GM10248 (cell line): ENCODE results near the gene NDUFS2.

Source experiments
- CTCF ChIA-PET: fragments of 300-600 bp; sonication (Branson Sonifier 250); formaldehyde crosslinking; extraction: SDS; loops from one replicate; lab custom pipeline; 2021; ENCODE audit warnings: antibody characterized with exemption; lab: Yijun Ruan, JAX
- POLR2A ChIA-PET: fragments of 350-650 bp; sonication (Branson Sonifier 250); formaldehyde crosslinking; extraction: SDS; loops from one replicate; lab custom pipeline; 2020; ENCODE audit warnings: antibody characterized with exemption; lab: Yijun Ruan, JAX
- DNase-seq: peaks from one replicate; pipeline ENCODE4 v3.0.0; 2012; ENCODE audit errors: extremely low spot score
- TF ChIP-seq, protein P1 (sequence below): IDR thresholded peaks from 2 replicates; pipeline ENCODE4 v1.5.1; 2012; ENCODE audit warnings: mild to moderate bottlenecking, low read depth; ENCODE audit errors: extremely low read depth, missing control alignments, control extremely low read depth

The NDUFS2 gene

DNA sequence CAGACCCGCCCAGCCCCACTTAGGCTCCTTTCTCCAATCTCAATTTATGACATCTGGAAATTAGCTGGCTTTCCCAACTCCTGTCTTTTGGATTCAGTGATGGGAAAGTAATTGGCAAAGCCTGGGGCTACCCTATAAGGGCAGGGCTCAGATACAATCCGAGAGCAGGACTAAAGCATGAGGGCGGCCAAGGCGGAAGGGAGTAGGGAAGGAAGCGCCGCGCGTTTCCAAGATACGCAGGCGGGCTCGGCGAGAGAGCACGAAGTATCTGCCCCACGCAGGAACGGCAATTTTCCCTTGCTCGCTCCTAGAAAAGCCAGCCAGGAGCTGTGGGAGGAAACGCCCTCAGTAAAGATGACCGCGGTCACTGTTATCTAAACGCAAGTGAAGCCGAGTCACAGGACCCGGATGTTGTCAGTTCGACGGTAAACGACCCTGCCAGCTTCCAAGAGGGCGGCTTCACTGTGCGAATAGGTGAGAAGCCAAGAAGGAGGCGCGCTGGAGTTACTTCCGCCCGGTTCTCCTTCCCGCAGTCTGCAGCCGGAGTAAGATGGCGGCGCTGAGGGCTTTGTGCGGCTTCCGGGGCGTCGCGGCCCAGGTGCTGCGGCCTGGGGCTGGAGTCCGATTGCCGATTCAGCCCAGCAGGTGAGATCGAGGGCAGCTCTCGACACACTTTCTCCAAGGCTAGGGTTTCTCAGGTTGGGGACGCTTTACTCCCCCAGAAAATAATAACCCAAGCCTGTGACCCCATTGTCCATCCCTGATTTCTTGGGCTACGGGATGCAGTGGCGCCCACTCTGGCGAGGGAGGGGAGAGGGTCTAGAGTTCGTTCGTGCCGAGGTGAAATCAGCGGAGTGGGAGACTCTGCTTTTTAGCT is at the start of gene NDUFS2:
TSS of gene NDUFS2 (plus strand) at position 532 of the 877 bp plus-strand sequence. CDS start at position 551, 19 bp downstream.
- peak; percentile 94 for DNase-seq
- TF ChIP-seq, protein P1, sequence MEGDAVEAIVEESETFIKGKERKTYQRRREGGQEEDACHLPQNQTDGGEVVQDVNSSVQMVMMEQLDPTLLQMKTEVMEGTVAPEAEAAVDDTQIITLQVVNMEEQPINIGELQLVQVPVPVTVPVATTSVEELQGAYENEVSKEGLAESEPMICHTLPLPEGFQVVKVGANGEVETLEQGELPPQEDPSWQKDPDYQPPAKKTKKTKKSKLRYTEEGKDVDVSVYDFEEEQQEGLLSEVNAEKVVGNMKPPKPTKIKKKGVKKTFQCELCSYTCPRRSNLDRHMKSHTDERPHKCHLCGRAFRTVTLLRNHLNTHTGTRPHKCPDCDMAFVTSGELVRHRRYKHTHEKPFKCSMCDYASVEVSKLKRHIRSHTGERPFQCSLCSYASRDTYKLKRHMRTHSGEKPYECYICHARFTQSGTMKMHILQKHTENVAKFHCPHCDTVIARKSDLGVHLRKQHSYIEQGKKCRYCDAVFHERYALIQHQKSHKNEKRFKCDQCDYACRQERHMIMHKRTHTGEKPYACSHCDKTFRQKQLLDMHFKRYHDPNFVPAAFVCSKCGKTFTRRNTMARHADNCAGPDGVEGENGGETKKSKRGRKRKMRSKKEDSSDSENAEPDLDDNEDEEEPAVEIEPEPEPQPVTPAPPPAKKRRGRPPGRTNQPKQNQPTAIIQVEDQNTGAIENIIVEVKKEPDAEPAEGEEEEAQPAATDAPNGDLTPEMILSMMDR, result peak; percentile 10
- ChIA-PET POLR2A (interaction anchor here (0.9 to 1.0 kb wide), 2 partner anchors 23 to 36 kb away, joined by 4 read pairs; partner anchors contain the start of genes PPOX and TOMM40L), CTCF (interaction anchor here (0.9 to 13.8 kb wide), 17 partner anchors 9 to 180 kb away, joined by 3 to 117 read pairs (median 6); partner anchors contain the start of genes APOA2, PPOX and TOMM40L)

DNA sequence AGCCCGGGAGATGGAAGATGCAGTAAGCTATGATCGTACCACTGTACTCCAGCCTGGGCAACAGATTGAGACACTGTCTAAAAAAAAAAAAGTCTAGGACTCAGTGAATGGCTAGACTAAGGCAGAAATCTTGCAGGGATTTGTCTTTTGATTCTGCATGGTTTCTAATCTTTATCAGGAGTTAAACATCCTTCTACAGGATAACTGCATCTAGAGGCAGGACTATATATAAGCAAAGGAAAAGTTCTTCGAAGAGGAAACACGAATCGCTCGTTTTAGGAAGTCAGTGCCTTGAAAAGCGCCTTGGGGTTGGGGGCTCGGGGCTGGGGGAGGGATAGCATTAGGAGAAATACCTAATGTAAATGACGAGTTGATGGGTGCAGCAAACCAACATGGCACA is 49.0 kb upstream of the NDUFS2 start:
- TF ChIP-seq, protein P1, result no peak
- no peak for DNase-seq
- ChIA-PET POLR2A (interaction anchor here (0.7 to 2.2 kb wide), 4 partner anchors 12 to 200 kb away, joined by 4 to 11 read pairs (median 6); partner anchors contain the start of gene PPOX), CTCF (interaction anchor here (1.4 to 3.1 kb wide), 3 partner anchors 12 to 56 kb away, joined by 3 to 25 read pairs (median 20); partner anchors contain the start of gene PPOX)

DNA sequence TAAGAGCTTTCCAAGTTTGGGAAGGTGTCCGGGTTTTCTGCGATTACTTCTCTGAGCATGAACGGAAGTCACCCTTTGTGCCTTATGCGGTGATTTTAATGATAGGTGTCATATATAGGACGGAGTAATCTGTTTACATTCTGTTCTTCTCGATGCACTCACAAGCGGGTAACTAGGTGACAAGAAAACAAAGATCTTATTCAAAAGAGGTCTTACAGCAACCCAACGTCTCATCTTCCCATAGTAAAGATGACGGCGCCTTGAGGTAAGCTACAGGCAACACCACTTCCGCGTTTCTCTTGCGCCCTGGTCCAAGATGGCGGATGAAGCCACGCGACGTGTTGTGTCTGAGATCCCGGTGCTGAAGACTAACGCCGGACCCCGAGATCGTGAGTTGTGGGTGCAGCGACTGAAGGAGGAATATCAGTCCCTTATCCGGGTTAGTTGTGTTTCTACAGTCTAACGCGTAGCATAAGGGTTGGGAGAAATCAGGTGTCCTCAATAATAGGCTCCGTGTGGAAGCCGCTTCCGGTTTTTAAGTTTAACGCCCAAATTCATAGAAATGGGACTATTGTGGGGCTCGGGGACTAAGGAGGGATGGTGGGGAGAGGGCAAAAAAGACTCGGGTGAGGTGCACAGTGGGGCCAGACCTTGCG is 48.4 kb upstream of the NDUFS2 start, which contains the start of gene UFC1:
TSS of gene UFC1 (plus strand) at position 297 of the 656 bp plus-strand sequence. CDS start at position 317, 20 bp downstream.
- TF ChIP-seq, protein P1, result no peak
- ChIA-PET CTCF (interaction anchor here (1.4 to 3.1 kb wide), 3 partner anchors 11 to 57 kb away, joined by 3 to 25 read pairs (median 20); partner anchors contain the start of gene PPOX), POLR2A (interaction anchor here (0.7 to 2.2 kb wide), 3 partner anchors 12 to 21 kb away, joined by 4 to 11 read pairs (median 4); partner anchors contain the start of gene PPOX)
- peak; percentile 87 for DNase-seq

DNA sequence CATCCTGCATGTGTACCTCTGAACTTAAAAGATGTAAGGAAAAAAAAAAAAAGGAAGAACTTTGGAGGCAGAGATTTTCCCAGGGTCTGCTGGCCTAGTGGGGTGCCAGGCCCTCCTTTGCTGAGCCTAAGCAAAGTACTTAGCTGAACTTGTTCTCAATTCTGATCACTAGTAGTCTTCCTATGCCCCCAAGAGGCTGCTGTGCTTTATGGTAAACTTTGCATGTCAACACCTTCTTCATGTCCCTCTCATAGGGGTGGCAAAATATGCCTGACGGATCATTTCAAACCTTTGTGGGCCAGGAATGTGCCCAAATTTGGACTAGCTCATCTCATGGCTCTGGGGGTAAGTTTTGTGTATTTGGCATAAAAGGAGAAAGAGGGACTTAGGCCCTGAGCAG is 44.3 kb upstream of the NDUFS2 start:
- POLR2A ChIA-PET, result interaction anchor here (1.0 to 1.7 kb wide), 3 partner anchors 8 to 137 kb away, joined by 3 to 4 read pairs (median 3); partner anchors contain the start of genes F11R, PPOX and USF1
- DNase-seq, result no peak
- CTCF ChIA-PET, result interaction anchor here (0.8 to 2.0 kb wide), 10 partner anchors 8 to 326 kb away, joined by 3 to 10 read pairs (median 4); partner anchors contain the start of genes DEDD and PPOX
- TF ChIP-seq, protein P1, result no peak

DNA sequence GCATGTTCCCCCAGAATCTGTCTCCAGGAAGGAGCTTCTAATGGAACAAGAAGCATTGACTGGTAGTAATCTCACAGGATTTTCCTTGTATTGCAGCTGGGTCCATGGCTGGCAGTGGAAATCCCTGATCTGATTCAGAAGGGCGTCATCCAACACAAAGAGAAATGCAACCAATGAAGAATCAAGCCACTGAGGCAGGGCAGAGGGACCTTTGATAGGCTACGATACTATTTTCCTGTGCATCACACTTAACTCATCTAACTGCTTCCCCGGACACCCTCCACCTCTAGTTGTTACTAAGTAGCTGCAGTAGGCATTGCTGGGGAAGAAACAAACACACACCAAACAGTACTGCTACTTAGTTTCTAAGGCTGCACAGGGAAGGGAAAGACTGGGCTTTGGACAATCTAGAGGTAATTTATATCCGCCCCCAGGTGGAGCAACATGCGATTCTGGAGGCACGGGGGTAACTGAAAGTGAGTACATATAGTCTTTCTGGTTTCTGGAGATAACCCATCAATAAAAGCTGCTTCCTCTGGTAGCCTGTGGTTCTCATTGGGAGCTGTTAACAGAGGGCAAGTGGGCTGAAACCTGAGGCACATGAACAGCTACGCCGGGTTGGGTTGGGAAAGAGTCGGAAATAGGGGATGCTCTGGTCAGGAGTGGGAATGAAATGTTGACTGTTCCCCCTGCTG is 43.7 kb upstream of the NDUFS2 start:
- no peak for DNase-seq
- CTCF ChIA-PET, result interaction anchor here (0.9 to 1.6 kb wide), 6 partner anchors 33 to 327 kb away, joined by 3 to 5 read pairs (median 4); no protein-coding TSS in a partner anchor
- POLR2A ChIA-PET, result interaction anchor here (1.0 to 1.7 kb wide), 4 partner anchors 8 to 138 kb away, joined by 3 to 4 read pairs (median 4); partner anchors contain the start of genes DEDD, F11R, PPOX and USF1
- TF ChIP-seq, protein P1, result no peak
